Measurements from ENCODE around the gene SPRYD7.
"Not testable (repeated sequence)": the region's sequence is repeated elsewhere in the genome, so short reads cannot be mapped to it uniquely, and the experiment has no call there.

The SPRYD7 gene

GRCh38 chr13:49936075-49936967, at the start of gene SPRYD7:
TSS of gene SPRYD7 (minus strand) at chr13:49936340. CDS start at chr13:49936235, 105 bp downstream.
- DNase-seq (ENCODE audit: low spot score): peak; percentile 98

GRCh38 chr13:49985129-49985528, 49.0 kb upstream of the SPRYD7 start:
- DNase-seq (ENCODE audit: low spot score): no peak

GRCh38 chr13:49980266-49980665, 44.1 kb upstream of the SPRYD7 start:
- DNase-seq (ENCODE audit: low spot score): no peak

GRCh38 chr13:49977992-49978391, 41.9 kb upstream of the SPRYD7 start:
- DNase-seq (ENCODE audit: low spot score): no peak

- peak; percentile 72 for DNase-seq (ENCODE audit: low spot score)
Observed at GRCh38 chr13:49976314-49977258, 40.4 kb upstream of the SPRYD7 start.

- DNase-seq (ENCODE audit: low spot score): no peak
Observed at GRCh38 chr13:49975826-49976225, 39.7 kb upstream of the SPRYD7 start.

GRCh38 chr13:49972709-49973108, 36.6 kb upstream of the SPRYD7 start:
- no peak for DNase-seq (ENCODE audit: low spot score)

- DNase-seq (ENCODE audit: low spot score): no peak
Observed at GRCh38 chr13:49967456-49967855, 31.3 kb upstream of the SPRYD7 start.

- DNase-seq (ENCODE audit: low spot score): peak; percentile 20
Observed at GRCh38 chr13:49958321-49958720, 22.2 kb upstream of the SPRYD7 start.

GRCh38 chr13:49956131-49956530, 20.0 kb upstream of the SPRYD7 start:
- DNase-seq (ENCODE audit: low spot score): no peak

GRCh38 chr13:49954674-49955455, 18.7 kb upstream of the SPRYD7 start:
- no peak for DNase-seq (ENCODE audit: low spot score)

GRCh38 chr13:49953560-49953959, 17.4 kb upstream of the SPRYD7 start:
- no peak for DNase-seq (ENCODE audit: low spot score)

- DNase-seq (ENCODE audit: low spot score): no peak
Observed at GRCh38 chr13:49951754-49952535, 15.8 kb upstream of the SPRYD7 start.

- DNase-seq (ENCODE audit: low spot score): not testable (repeated sequence)
Observed at GRCh38 chr13:49948777-49949270, 12.7 kb upstream of the SPRYD7 start.

- DNase-seq (ENCODE audit: low spot score): no peak
Observed at GRCh38 chr13:49939321-49939720, 3.2 kb upstream of the SPRYD7 start.

- DNase-seq (ENCODE audit: low spot score): no peak
Observed at GRCh38 chr13:49938921-49939320, 2.8 kb upstream of the SPRYD7 start.

- no peak for DNase-seq (ENCODE audit: low spot score)
Observed at GRCh38 chr13:49938314-49938713, 2.2 kb upstream of the SPRYD7 start.

GRCh38 chr13:49936968-49937273, 781 bp upstream of the SPRYD7 start:
- DNase-seq (ENCODE audit: low spot score): peak; percentile 11

- no peak for DNase-seq (ENCODE audit: low spot score)
Observed at GRCh38 chr13:49935171-49936074, 717 bp downstream of the SPRYD7 start.

GRCh38 chr13:49933511-49933910, 2.6 kb downstream of the SPRYD7 start:
- no peak for DNase-seq (ENCODE audit: low spot score)

Data from putamen (tissue), 1 donor.